B cell (primary cell): Measurements from ENCODE around the gene CTNNBL1. TPM values are rescaled to one million over a fixed set of nuclear protein-coding genes. Genes with fewer than 3 reads are reported as not detected.

Source experiments
- ATAC-seq: fragments of 200-7000 bp; cut with Tn5 transposase; one replicate; pipeline ENCODE4 v1.10.0; 2021; ENCODE audit warnings: low read depth, mild to moderate bottlenecking, moderate number of reproducible peaks, moderate library complexity
- CTCF ChIA-PET: fragments of 350-600 bp; sonication (Branson Sonifier 250); formaldehyde crosslinking; loops from one replicate; lab custom pipeline; 2021; ENCODE audit warnings: antibody characterized with exemption, inconsistent platforms; lab: Charles Lee
- POLR2A ChIA-PET: fragments of 350-600 bp; sonication (Branson Sonifier 250); formaldehyde crosslinking; loops from one replicate; lab custom pipeline; 2021; ENCODE audit warnings: antibody characterized with exemption; lab: Charles Lee
- DNase-seq: peaks from one replicate; pipeline ENCODE4 v3.0.0; 2013
- H2AFZ ChIP-seq: 2 replicates; pipeline ENCODE4 v1.6.1; 2012; ENCODE audit warnings: mild to moderate bottlenecking, low read depth, low read length; ENCODE audit not compliant: insufficient read depth, poor library complexity, severe bottlenecking
- H3K27ac ChIP-seq, 2 donors: 1 replicate in 1 of 2; 2 replicates in 1 of 2; pipeline ENCODE4 v1.5.1; 2012 to 2013; ENCODE audit warnings: low read length in 2 of 2, mild to moderate bottlenecking in 2 of 2, moderate library complexity in 1 of 2
- H3K27me3 ChIP-seq, 4 experiments: fragments of 200-600 bp in 1 of 4; sonication (generic) in 1 of 4; replicated peaks in 1 of 4; 1 replicate in 2 of 4; 2 replicates in 2 of 4; pipeline versions ENCODE4 v1.6.1 to v1.7.0; 2013 to 2016; ENCODE audit warnings: low read length in 3 of 4, mild to moderate bottlenecking in 2 of 4, mixed read lengths in 1 of 4, moderate library complexity in 1 of 4; ENCODE audit not compliant: insufficient read depth in 4 of 4, control insufficient read depth in 3 of 4; ENCODE audit errors: control extremely low read depth in 1 of 4
- H3K36me3 ChIP-seq, 2 experiments: replicated peaks in 1 of 2; 1 replicate in 1 of 2; 2 replicates in 1 of 2; pipeline versions ENCODE4 v1.6.1 to v1.7.1; 2013; ENCODE audit warnings: low read length in 1 of 2; ENCODE audit not compliant: insufficient read depth in 2 of 2, control insufficient read depth in 1 of 2; ENCODE audit errors: control extremely low read depth in 1 of 2, extremely low read depth in 1 of 2
- H3K4me1 ChIP-seq, 2 donors: fragments of 200-600 bp in 1 of 2; sonication (generic) in 1 of 2; 1 replicate in 1 of 2; 2 replicates in 1 of 2; pipeline versions ENCODE4 v1.5.1 to v1.6.1; 2013 to 2017; ENCODE audit warnings: low read length in 2 of 2; ENCODE audit not compliant: control insufficient read depth in 2 of 2, insufficient read depth in 2 of 2
- H3K4me2 ChIP-seq: replicated peaks from 2 replicates; pipeline ENCODE3; 2012; ENCODE audit warnings: mild to moderate bottlenecking, low read depth, low read length; ENCODE audit not compliant: poor library complexity, severe bottlenecking
- H3K4me3 ChIP-seq, 5 experiments: fragments of 200-600 bp in 1 of 5; sonication (generic) in 1 of 5; 1 replicate in 3 of 5; 2 replicates in 2 of 5; pipeline versions ENCODE4 v1.5.1 to v1.7.0; 2011 to 2016; ENCODE audit warnings: low read length in 4 of 5, mild to moderate bottlenecking in 4 of 5, low read depth in 2 of 5, control low read depth in 1 of 5, moderate library complexity in 1 of 5; ENCODE audit not compliant: insufficient read depth in 1 of 5; ENCODE audit errors: control extremely low read depth in 1 of 5, extremely low read depth in 1 of 5
- H3K79me2 ChIP-seq: fragments of 200-600 bp; sonication (generic); one replicate; pipeline ENCODE4 v1.6.0; 2016; ENCODE audit warnings: low read length; ENCODE audit not compliant: control insufficient read depth, insufficient read depth
- H3K9ac ChIP-seq: fragments of 200-600 bp; sonication (generic); 2 replicates; pipeline ENCODE4 v1.6.1; 2017; ENCODE audit warnings: mild to moderate bottlenecking, low read length, moderate library complexity
- H3K9me3 ChIP-seq, 3 donors: one replicate each; pipeline versions ENCODE4 v1.6.1 to v1.7.1; 2013; ENCODE audit warnings: low read length in 2 of 3; ENCODE audit not compliant: control insufficient read depth in 2 of 3, insufficient read depth in 1 of 3; ENCODE audit errors: control extremely low read depth in 1 of 3
- H4K20me1 ChIP-seq: 2 replicates; pipeline ENCODE4 v1.6.0; 2012; ENCODE audit warnings: mild to moderate bottlenecking, low read length; ENCODE audit not compliant: insufficient read depth, control insufficient read depth, poor library complexity, severe bottlenecking
- H3K27ac Mint-ChIP-seq: one replicate; pipeline ENCODE4 v1.8.0; 2021; ENCODE audit warnings: mixed read lengths
- H3K27me3 Mint-ChIP-seq: one replicate; pipeline ENCODE4 v1.8.0; 2021; ENCODE audit warnings: mixed read lengths
- H3K4me1 Mint-ChIP-seq: one replicate; pipeline ENCODE4 v1.8.0; 2021; ENCODE audit warnings: mixed read lengths
- H3K4me3 Mint-ChIP-seq: one replicate; pipeline ENCODE4 v1.8.0; 2021; ENCODE audit warnings: mixed read lengths
- H3K9me3 Mint-ChIP-seq: one replicate; pipeline ENCODE4 v1.8.0; 2022; ENCODE audit warnings: mixed read lengths; ENCODE audit not compliant: insufficient read depth
- CTCF ChIP-seq: fragments of 200-600 bp; IDR thresholded peaks from one replicate; pipeline ENCODE4 v1.8.0; 2022; ENCODE audit warnings: antibody characterized with exemption, mild to moderate bottlenecking
- EZH2 ChIP-seq: IDR thresholded peaks from 2 replicates; pipeline ENCODE4 v1.6.1; 2012; ENCODE audit warnings: borderline replicate concordance, low read depth, mild to moderate bottlenecking, moderate library complexity, low read length; ENCODE audit not compliant: insufficient read depth, poor library complexity, severe bottlenecking
- WGBS: methylation state at CpG from one replicate; pipeline ENCODE4 v1.1.5; 2013; ENCODE audit warnings: missing lambda C conversion rate; ENCODE audit not compliant: insufficient coverage; 5-methylcytosine and 5-hydroxymethylcytosine counted together
- intact Hi-C: fragments of 100-400 bp; cut with micrococcal nuclease; formaldehyde crosslinking; loops from one replicate; pipeline ENCODE4 v1.10.0; 2022
- polyA plus RNA-seq: library from polyadenylated mRNA; depleted of rRNA; stranded (reverse); fragments of >200 nt; gene quantifications from 2 replicates; pipeline ENCODE4 v1.2.3, GENCODE V29; 2012
- total RNA-seq, 2 donors: library from RNA; stranded (reverse); fragments of 120-200 nt in 1 of 2; gene quantifications; 1 replicate in 1 of 2; 2 replicates in 1 of 2; pipeline versions ENCODE4 v1.2.3 to v1.2.4, GENCODE V29; 2013 to 2022

Gene CTNNBL1
- total and polyA plus RNA-seq, 2 donors (not counting 1 experiment from before 2014, with no cell fraction given), result 25.3 to 64.7 TPM

GRCh38 chr20:37911838-37912281, 218.0 kb downstream of the CTNNBL1 start:
- peaks cover 0 to 66% (median 12%) of the 10 kb centered on the region in 4 experiments for H3K27me3 ChIP-seq
- ATAC-seq, result peak; percentile 58
- H3K4me1 Mint-ChIP-seq, result peaks cover 20% of the 10 kb centered on the region
- no peak overlapping the region for H3K27ac Mint-ChIP-seq
- WGBS, result 50% methylated on average over 7 of the region's 11 CpGs
- H4K20me1 ChIP-seq, result no peaks in the 10 kb centered on the region
- H3K4me3 ChIP-seq, result no peak overlapping the region
- no peaks in the 10 kb centered on the region for H3K36me3 ChIP-seq
- H3K9me3 Mint-ChIP-seq, result no peaks in the 10 kb centered on the region
- H2AFZ ChIP-seq, result peak overlapping the region; percentile 20
- H3K79me2 ChIP-seq, result no peaks in the 10 kb centered on the region
- H3K4me3 Mint-ChIP-seq, result no peak overlapping the region
- no peak for TF ChIP-seq EZH2
- no peak for TF ChIP-seq CTCF
- CTCF ChIA-PET, result no interaction called here
- H3K4me2 ChIP-seq, result no peak overlapping the region
- POLR2A ChIA-PET, result no interaction called here
- H3K9me3 ChIP-seq, result peaks cover 0 to 6% (median 0%) of the 10 kb centered on the region in 3 donors
- H3K4me1 ChIP-seq, result peaks cover 17 to 22% of the 10 kb centered on the region in 2 donors
- H3K27ac ChIP-seq, result no peak overlapping the region
- peaks cover 56% of the 10 kb centered on the region for H3K27me3 Mint-ChIP-seq
- no peak overlapping the region for H3K9ac ChIP-seq
- intact Hi-C loops, result no loop called here
- DNase-seq, result no peak

GRCh38 chr20:37912874-37913273, 219.0 kb downstream of the CTNNBL1 start:
- Histone ChIP-seq H3K27ac (no peak overlapping the region), H3K4me3 (no peak overlapping the region), H3K9ac (no peak overlapping the region), H3K79me2 (no peaks in the 10 kb centered on the region), H2AFZ (no peak overlapping the region), H3K4me2 (no peak overlapping the region), H4K20me1 (no peaks in the 10 kb centered on the region), H3K27me3 (peaks cover 0 to 63% (median 13%) of the 10 kb centered on the region in 4 experiments), H3K36me3 (no peaks in the 10 kb centered on the region), H3K4me1 (peaks cover 17 to 22% of the 10 kb centered on the region in 2 donors), H3K9me3 (peaks cover 0 to 6% (median 0%) of the 10 kb centered on the region in 3 donors)
- no peak for DNase-seq
- intact Hi-C loops, result no loop called here
- TF ChIP-seq CTCF (no peak), EZH2 (no peak)
- H3K4me3 Mint-ChIP-seq, result no peak overlapping the region
- H3K9me3 Mint-ChIP-seq, result no peaks in the 10 kb centered on the region
- peaks cover 54% of the 10 kb centered on the region for H3K27me3 Mint-ChIP-seq
- WGBS, result 85% methylated on average over 2 of the region's 6 CpGs
- no peak overlapping the region for H3K27ac Mint-ChIP-seq
- no peak for ATAC-seq
- peaks cover 20% of the 10 kb centered on the region for H3K4me1 Mint-ChIP-seq
- ChIA-PET POLR2A (no interaction called here), CTCF (interaction anchor here (1.1 kb wide), 1 partner anchor 11 kb away, joined by 3 read pairs; no protein-coding TSS in a partner anchor)
